Spleen (tissue), 11 donors: ENCODE measurements around the gene SH3RF3. TPM values are rescaled to one million over a fixed set of nuclear protein-coding genes. Genes with fewer than 3 reads are reported as not detected.

Source experiments
- DNase-seq: peaks from one replicate; pipeline ENCODE4 v3.0.0-alpha.2; 2020
- H3K27ac ChIP-seq, 8 donors: fragments of 200-600 bp; sonication (generic) in 7 of 8; 1 replicate in 4 of 8; 2 replicates in 4 of 8; pipeline versions ENCODE4 v1.5.0 to v1.8.0; 2016 to 2021; ENCODE audit warnings: inconsistent platforms in 4 of 8, mild to moderate bottlenecking in 4 of 8, moderate library complexity in 1 of 8
- H3K27me3 ChIP-seq, 7 donors: fragments of 200-600 bp; sonication (generic) in 6 of 7; replicated peaks in 1 of 7; 1 replicate in 4 of 7; 2 replicates in 3 of 7; pipeline versions ENCODE4 v1.5.0 to v1.8.0; 2016 to 2021; ENCODE audit warnings: inconsistent platforms in 3 of 7, mild to moderate bottlenecking in 1 of 7
- H3K36me3 ChIP-seq, 6 donors: fragments of 200-600 bp; sonication (generic) in 5 of 6; 1 replicate in 4 of 6; 2 replicates in 2 of 6; pipeline versions ENCODE4 v1.5.0 to v1.8.0; 2016 to 2021; ENCODE audit warnings: inconsistent platforms in 2 of 6
- H3K4me1 ChIP-seq, 6 donors: fragments of 200-600 bp; sonication (generic) in 5 of 6; 1 replicate in 3 of 6; 2 replicates in 3 of 6; pipeline versions ENCODE4 v1.5.0 to v1.8.0; 2016 to 2021; ENCODE audit warnings: inconsistent platforms in 3 of 6
- H3K4me3 ChIP-seq, 8 donors: fragments of 200-600 bp; sonication (generic) in 7 of 8; 1 replicate in 4 of 8; 2 replicates in 4 of 8; pipeline versions ENCODE4 v1.5.0 to v1.8.0; 2016 to 2021; ENCODE audit warnings: inconsistent platforms in 4 of 8, mild to moderate bottlenecking in 4 of 8, moderate library complexity in 2 of 8
- H3K9me3 ChIP-seq, 8 donors: fragments of 200-600 bp; sonication (generic) in 7 of 8; 1 replicate in 4 of 8; 2 replicates in 4 of 8; pipeline versions ENCODE4 v1.5.0 to v1.8.0; 2016 to 2021; ENCODE audit warnings: inconsistent platforms in 4 of 8
- CTCF ChIP-seq, 11 experiments: fragments of 200-600 bp in 7 of 11; fragments of 450-650 bp in 4 of 11; sonication (generic) in 4 of 11; IDR thresholded peaks in 8 of 11; conservative IDR thresholded peaks in 3 of 11; 1 replicate in 7 of 11; 2 replicates in 4 of 11; pipeline versions ENCODE4 v1.4.0 to v1.8.0; 2016 to 2021; ENCODE audit warnings: antibody characterized with exemption in 11 of 11, inconsistent platforms in 4 of 11, mild to moderate bottlenecking in 1 of 11
- POLR2A ChIP-seq, 3 donors: fragments of 450-650 bp; IDR thresholded peaks; one replicate each; pipeline ENCODE4 v1.5.1; 2017; ENCODE audit warnings: antibody characterized with exemption in 3 of 3, mild to moderate bottlenecking in 1 of 3
- POLR2AphosphoS5 ChIP-seq, 3 donors: sonication (generic); formaldehyde crosslinking; IDR thresholded peaks; one replicate each; pipeline ENCODE4 v1.5.1; 2017; ENCODE audit warnings: antibody characterized with exemption in 3 of 3
- WGBS, 5 donors: extraction: QIAGEN DNeasy Blood & Tissue Kit in 3 of 5; methylation state at CpG; one replicate each; pipeline versions ENCODE4 v1.1.5 to v1.1.7; 2013 to 2018; 5-methylcytosine and 5-hydroxymethylcytosine counted together
- intact Hi-C: fragments of 100-400 bp; cut with DNase I; formaldehyde crosslinking; loops from one replicate; pipeline ENCODE4 v1.15.0; 2023; ENCODE audit warnings: low total_unique reads
- polyA plus RNA-seq, 3 donors: library from polyadenylated mRNA; stranded (reverse); fragments of 200-250 nt; gene quantifications; one replicate each; pipeline ENCODE4 v1.2.1, GENCODE V29; 2013
- total RNA-seq, 7 donors: library from RNA; depleted of rRNA in 3 of 7; stranded (reverse); fragments of >200 nt in 3 of 7; fragmentation: NEBNext Ultra II Directional in 4 of 7; extraction: Animal tissue kit (Norgen Biotek cat#: 25700) in 4 of 7; gene quantifications; one replicate each; pipeline versions ENCODE4 v1.1.0 to v1.2.1, GENCODE V29; 2016 to 2021
- donor health status: healthy with polysubstance abuse.
- donor health status: DM: no; HTN: no; CAD: no; lungs with moderate emphysema.
- donor health status: DM: no; HTN: no; CAD: no.
- donor health status: Bipolar disorder and iron deficiency.
- donor health status: healthy.
- donor health status: DM: no; HTN: no; CAD: no.
- donor health status: DM: yes; HTN: yes; CAD: no.

SH3RF3 gene
- total and polyA plus RNA-seq, 10 donors: 1.3 to 7.6 (median 4.7) TPM

- no peaks in the 10 kb centered on the region for H3K9me3 ChIP-seq
- peaks cover 0 to 9% (median 0%) of the 10 kb centered on the region in 6 donors for H3K36me3 ChIP-seq
- H3K27ac ChIP-seq: no peak overlapping the region
- WGBS, 5 donors: 77 to 92% (median 83%) methylated on average over 9 of the region's 9 CpGs
- H3K27me3 ChIP-seq: no peaks in the 10 kb centered on the region
- no peak for TF ChIP-seq CTCF (IDR thresholded peaks at IDR 0.05 in 8 of 11, conservative IDR thresholded peaks at IDR 0.05 in 3 of 11)
- intact Hi-C loops: no loop called here
- H3K4me3 ChIP-seq: no peak overlapping the region
- no peaks in the 10 kb centered on the region for H3K4me1 ChIP-seq
- peak; percentile 41 for DNase-seq
Measured at GRCh38 chr2:109457366-109457765, 328.4 kb downstream of the SH3RF3 start.

GRCh38 chr2:109457794-109458193, 328.8 kb downstream of the SH3RF3 start:
- peaks cover 0 to 9% (median 0%) of the 10 kb centered on the region in 6 donors for H3K36me3 ChIP-seq
- no peak overlapping the region for H3K27ac ChIP-seq
- 62 to 80% (median 74%) methylated on average over 7 of the region's 7 CpGs for WGBS, 5 donors
- TF ChIP-seq POLR2AphosphoS5 (IDR thresholded peaks at IDR 0.05) (no peak), CTCF (IDR thresholded peaks at IDR 0.05 in 8 of 11, conservative IDR thresholded peaks at IDR 0.05 in 3 of 11) (no peak), POLR2A (IDR thresholded peaks at IDR 0.05) (no peak)
- H3K4me1 ChIP-seq: no peaks in the 10 kb centered on the region
- intact Hi-C loops: no loop called here
- no peak overlapping the region for H3K4me3 ChIP-seq
- no peaks in the 10 kb centered on the region for H3K9me3 ChIP-seq
- no peaks in the 10 kb centered on the region for H3K27me3 ChIP-seq
- peak; percentile 35 for DNase-seq

GRCh38 chr2:109458512-109458911, 329.5 kb downstream of the SH3RF3 start:
- H3K4me1 ChIP-seq: no peaks in the 10 kb centered on the region
- peak; percentile 6 for DNase-seq
- TF ChIP-seq POLR2A (IDR thresholded peaks at IDR 0.05) (no peak), CTCF (IDR thresholded peaks at IDR 0.05 in 8 of 11, conservative IDR thresholded peaks at IDR 0.05 in 3 of 11) (no peak), POLR2AphosphoS5 (IDR thresholded peaks at IDR 0.05) (no peak)
- no peaks in the 10 kb centered on the region for H3K9me3 ChIP-seq
- H3K27me3 ChIP-seq: no peaks in the 10 kb centered on the region
- H3K4me3 ChIP-seq: no peak overlapping the region
- H3K27ac ChIP-seq: no peak overlapping the region
- intact Hi-C loops: no loop called here
- H3K36me3 ChIP-seq: peaks cover 0 to 9% (median 0%) of the 10 kb centered on the region in 6 donors
- WGBS, 5 donors: 90 to 96% (median 90%) methylated on average over 1 of the region's 1 CpG

- Histone ChIP-seq H3K4me1 (no peaks in the 10 kb centered on the region), H3K4me3 (no peak overlapping the region), H3K27me3 (no peaks in the 10 kb centered on the region), H3K27ac (no peak overlapping the region), H3K9me3 (no peaks in the 10 kb centered on the region), H3K36me3 (peaks cover 0 to 9% (median 0%) of the 10 kb centered on the region in 6 donors)
- WGBS, 5 donors: 85 to 94% (median 90%) methylated on average over 6 of the region's 6 CpGs
- peak; percentile 36 for DNase-seq
- intact Hi-C loops: no loop called here
- no peak for TF ChIP-seq CTCF (IDR thresholded peaks at IDR 0.05 in 8 of 11, conservative IDR thresholded peaks at IDR 0.05 in 3 of 11)
- no peak for TF ChIP-seq POLR2AphosphoS5 (IDR thresholded peaks at IDR 0.05)
- no peak for TF ChIP-seq POLR2A (IDR thresholded peaks at IDR 0.05)
Measured at GRCh38 chr2:109459485-109459884, 330.5 kb downstream of the SH3RF3 start.
